ENCODE data around the gene MEOX1.

MEOX1 gene

GRCh38 chr17:43671755-43672519, 10.2 kb upstream of the MEOX1 start:
- H3K9me3 ChIP-seq: no peaks in the 10 kb centered on the region
- no peak for TF ChIP-seq CTCF (IDR thresholded peaks at IDR 0.05)
- H3K4me3 ChIP-seq: no peak overlapping the region
- H3K36me3 ChIP-seq: no peaks in the 10 kb centered on the region
- DNase-seq: no peak
- peaks cover 0 to 3% of the 10 kb centered on the region in 2 donors for H3K27me3 ChIP-seq
- H3K4me1 ChIP-seq: peaks cover 0 to 14% (median 10%) of the 10 kb centered on the region in 4 donors
- intact Hi-C loops (cut with DNase I; ENCODE audit: low total_unique reads): no loop called here
- no peak overlapping the region for H3K27ac ChIP-seq

- intact Hi-C loops (cut with DNase I; ENCODE audit: low total_unique reads): no loop called here
- H3K36me3 ChIP-seq: no peaks in the 10 kb centered on the region
- no peak overlapping the region for H3K4me3 ChIP-seq
- no peaks in the 10 kb centered on the region for H3K9me3 ChIP-seq
- peaks cover 0 to 14% (median 10%) of the 10 kb centered on the region in 4 donors for H3K4me1 ChIP-seq
- DNase-seq: no peak
- peaks cover 0 to 3% of the 10 kb centered on the region in 2 donors for H3K27me3 ChIP-seq
- no peak overlapping the region for H3K27ac ChIP-seq
- no peak for TF ChIP-seq CTCF (IDR thresholded peaks at IDR 0.05)
These were observed 9.4 kb upstream of the MEOX1 start for GRCh38 chr17:43671031-43671692.

GRCh38 chr17:43670645-43671030, 8.9 kb upstream of the MEOX1 start:
- intact Hi-C loops (cut with DNase I; ENCODE audit: low total_unique reads): no loop called here
- Histone ChIP-seq H3K4me3 (no peak overlapping the region), H3K36me3 (no peaks in the 10 kb centered on the region), H3K27me3 (peaks cover 0 to 3% of the 10 kb centered on the region in 2 donors), H3K27ac (no peak overlapping the region), H3K9me3 (no peaks in the 10 kb centered on the region), H3K4me1 (peaks cover 0 to 14% (median 10%) of the 10 kb centered on the region in 4 donors)
- no peak for DNase-seq
- no peak for TF ChIP-seq CTCF (IDR thresholded peaks at IDR 0.05)

GRCh38 chr17:43669971-43670644, 8.4 kb upstream of the MEOX1 start:
- TF ChIP-seq CTCF (IDR thresholded peaks at IDR 0.05): no peak
- Histone ChIP-seq H3K27me3 (peaks cover 0 to 3% of the 10 kb centered on the region in 2 donors), H3K9me3 (no peaks in the 10 kb centered on the region), H3K27ac (no peak overlapping the region), H3K4me1 (peaks cover 0 to 14% (median 10%) of the 10 kb centered on the region in 4 donors), H3K4me3 (no peak overlapping the region), H3K36me3 (no peaks in the 10 kb centered on the region)
- no peak for DNase-seq
- intact Hi-C loops (cut with DNase I; ENCODE audit: low total_unique reads): no loop called here

- Histone ChIP-seq H3K4me1 (peaks cover 0 to 14% (median 11%) of the 10 kb centered on the region in 4 donors), H3K36me3 (no peaks in the 10 kb centered on the region), H3K27ac (no peak overlapping the region), H3K9me3 (no peaks in the 10 kb centered on the region), H3K4me3 (no peak overlapping the region), H3K27me3 (peaks cover 0 to 3% of the 10 kb centered on the region in 2 donors)
- intact Hi-C loops (cut with DNase I; ENCODE audit: low total_unique reads): no loop called here
- no peak for TF ChIP-seq CTCF (IDR thresholded peaks at IDR 0.05)
- DNase-seq: no peak
These were observed 6.2 kb upstream of the MEOX1 start for GRCh38 chr17:43667947-43668348.

Data from tibial artery (tissue), 4 donors.